HAP-1 (cell line): ENCODE data around the gene ALDH1B1.

Experiments used
- DNase-seq, 2 experiments: peaks; one replicate each; pipeline ENCODE4 v3.0.0-alpha.2; 2016 to 2020; ENCODE audit warnings: low spot score in 2 of 2
- H3K27me3 ChIP-seq: fragments of 250-450 bp; sonication (Bioruptor Pico); 2 replicates; pipeline ENCODE4 v1.5.1; 2020; ENCODE audit warnings: low read depth, mild to moderate bottlenecking, moderate library complexity
- H3K36me3 ChIP-seq: fragments of 250-450 bp; sonication (Bioruptor Pico); replicated peaks from 2 replicates; pipeline ENCODE4 v1.5.1; 2020; ENCODE audit warnings: mild to moderate bottlenecking
- H3K4me1 ChIP-seq: fragments of 250-450 bp; sonication (Bioruptor Pico); 2 replicates; pipeline ENCODE4 v1.5.1; 2020; ENCODE audit warnings: mild to moderate bottlenecking
- H3K4me3 ChIP-seq: fragments of 250-450 bp; sonication (Bioruptor Pico); 2 replicates; pipeline ENCODE4 v1.5.1; 2020; ENCODE audit warnings: mild to moderate bottlenecking, moderate library complexity
- H3K9me3 ChIP-seq: fragments of 250-450 bp; sonication (Bioruptor Pico); 2 replicates; pipeline ENCODE4 v1.5.1; 2020; ENCODE audit warnings: mild to moderate bottlenecking, moderate library complexity
- in situ Hi-C: fragments of 300-500 bp; cut with MboI; formaldehyde crosslinking; loops from 3 replicates; pipeline ENCODE4 v1.14.3; 2020; ENCODE audit warnings: low sequenced_read_pairs, inconsistent platforms, mixed read lengths

Gene ALDH1B1

GRCh38 chr9:38392235-38393127 lies at the start of gene ALDH1B1:
Gene ALDH1B1 (plus strand): TSS chr9:38392702. CDS start chr9:38395749, 3,047 bp downstream.
- in situ Hi-C loops, result no loop called here
- Histone ChIP-seq H3K27me3 (no peaks in the 10 kb centered on the region), H3K4me1 (peaks cover 16% of the 10 kb centered on the region), H3K36me3 (peaks cover 31% of the 10 kb centered on the region), H3K4me3 (peak within 1 kb of the TSS; percentile 87), H3K9me3 (no peaks in the 10 kb centered on the region)
- peak; percentile 90 to 93 for DNase-seq

GRCh38 chr9:38343037-38343436 lies 49.5 kb upstream of the ALDH1B1 start:
- in situ Hi-C loops, result no loop called here
- no peaks in the 10 kb centered on the region for H3K27me3 ChIP-seq
- H3K4me3 ChIP-seq, result no peak overlapping the region
- no peaks in the 10 kb centered on the region for H3K36me3 ChIP-seq
- no peak for DNase-seq
- no peaks in the 10 kb centered on the region for H3K9me3 ChIP-seq
- H3K4me1 ChIP-seq, result no peaks in the 10 kb centered on the region

- Histone ChIP-seq H3K4me1 (no peaks in the 10 kb centered on the region), H3K9me3 (no peaks in the 10 kb centered on the region), H3K4me3 (no peak overlapping the region), H3K27me3 (no peaks in the 10 kb centered on the region), H3K36me3 (no peaks in the 10 kb centered on the region)
- in situ Hi-C loops, result no loop called here
- DNase-seq, result no peak
Measured at GRCh38 chr9:38343552-38343951, 49.0 kb upstream of the ALDH1B1 start.

- no peaks in the 10 kb centered on the region for H3K9me3 ChIP-seq
- peaks cover 7% of the 10 kb centered on the region; the same call in 1 of the 2 replicates for H3K4me1 ChIP-seq
- no peak overlapping the region for H3K4me3 ChIP-seq
- no peaks in the 10 kb centered on the region for H3K36me3 ChIP-seq
- no peaks in the 10 kb centered on the region for H3K27me3 ChIP-seq
- DNase-seq, result no peak
- in situ Hi-C loops, result no loop called here
Measured at GRCh38 chr9:38344566-38345324, 47.8 kb upstream of the ALDH1B1 start.

GRCh38 chr9:38345851-38346755 lies 46.4 kb upstream of the ALDH1B1 start:
- H3K4me1 ChIP-seq, result peaks cover 7% of the 10 kb centered on the region; the same call in 1 of the 2 replicates
- no peak overlapping the region for H3K4me3 ChIP-seq
- H3K36me3 ChIP-seq, result no peaks in the 10 kb centered on the region
- in situ Hi-C loops, result no loop called here
- no peak for DNase-seq
- H3K27me3 ChIP-seq, result no peaks in the 10 kb centered on the region
- no peaks in the 10 kb centered on the region for H3K9me3 ChIP-seq

- DNase-seq, result peak in 1 of 2 experiments; percentile 22
- Histone ChIP-seq H3K36me3 (no peaks in the 10 kb centered on the region), H3K9me3 (no peaks in the 10 kb centered on the region), H3K4me3 (no peak overlapping the region), H3K27me3 (no peaks in the 10 kb centered on the region), H3K4me1 (peaks cover 7% of the 10 kb centered on the region; the same call in 1 of the 2 replicates)
- in situ Hi-C loops, result no loop called here
Measured at GRCh38 chr9:38346811-38347210, 45.7 kb upstream of the ALDH1B1 start.

- in situ Hi-C loops, result no loop called here
- peaks cover 7% of the 10 kb centered on the region; the same call in 1 of the 2 replicates for H3K4me1 ChIP-seq
- no peaks in the 10 kb centered on the region for H3K27me3 ChIP-seq
- no peak overlapping the region for H3K4me3 ChIP-seq
- no peak for DNase-seq
- H3K36me3 ChIP-seq, result no peaks in the 10 kb centered on the region
- H3K9me3 ChIP-seq, result no peaks in the 10 kb centered on the region
Measured at GRCh38 chr9:38347271-38347671, 45.2 kb upstream of the ALDH1B1 start.

- H3K27me3 ChIP-seq, result no peaks in the 10 kb centered on the region
- no peaks in the 10 kb centered on the region for H3K9me3 ChIP-seq
- no peak for DNase-seq
- H3K36me3 ChIP-seq, result no peaks in the 10 kb centered on the region
- peaks cover 7% of the 10 kb centered on the region; the same call in 1 of the 2 replicates for H3K4me1 ChIP-seq
- in situ Hi-C loops, result no loop called here
- no peak overlapping the region for H3K4me3 ChIP-seq
Measured at GRCh38 chr9:38347946-38348345, 44.6 kb upstream of the ALDH1B1 start.

- no peak for DNase-seq
- Histone ChIP-seq H3K9me3 (no peaks in the 10 kb centered on the region), H3K36me3 (no peaks in the 10 kb centered on the region), H3K4me3 (no peak overlapping the region), H3K4me1 (peaks cover 7% of the 10 kb centered on the region; the same call in 1 of the 2 replicates), H3K27me3 (no peaks in the 10 kb centered on the region)
- in situ Hi-C loops, result loop anchor here (25.0 kb wide), 1 partner anchor 863 kb away; the partner anchor contains the start of gene POLR1E
Measured at GRCh38 chr9:38350529-38350928, 42.0 kb upstream of the ALDH1B1 start.

GRCh38 chr9:38352530-38353328 lies 39.8 kb upstream of the ALDH1B1 start:
- Histone ChIP-seq H3K36me3 (no peaks in the 10 kb centered on the region), H3K4me1 (peaks cover 7% of the 10 kb centered on the region; the same call in 1 of the 2 replicates), H3K9me3 (no peaks in the 10 kb centered on the region), H3K27me3 (no peaks in the 10 kb centered on the region), H3K4me3 (no peak overlapping the region)
- in situ Hi-C loops, result loop anchor here (25.0 kb wide), 1 partner anchor 865 kb away; the partner anchor contains the start of gene POLR1E
- DNase-seq, result no peak

- no peaks in the 10 kb centered on the region for H3K36me3 ChIP-seq
- no peaks in the 10 kb centered on the region for H3K4me1 ChIP-seq
- no peak overlapping the region for H3K4me3 ChIP-seq
- no peaks in the 10 kb centered on the region for H3K9me3 ChIP-seq
- in situ Hi-C loops, result loop anchor here (25.0 kb wide), 1 partner anchor 868 kb away; the partner anchor contains the start of gene POLR1E
- DNase-seq, result no peak
- H3K27me3 ChIP-seq, result no peaks in the 10 kb centered on the region
Measured at GRCh38 chr9:38355115-38355514, 37.4 kb upstream of the ALDH1B1 start.

- Histone ChIP-seq H3K27me3 (no peaks in the 10 kb centered on the region), H3K36me3 (no peaks in the 10 kb centered on the region), H3K4me1 (peaks cover 1% of the 10 kb centered on the region), H3K4me3 (no peak overlapping the region), H3K9me3 (no peaks in the 10 kb centered on the region)
- no peak for DNase-seq
- in situ Hi-C loops, result loop anchor here (25.0 kb wide), 1 partner anchor 868 kb away; the partner anchor contains the start of gene POLR1E
Measured at GRCh38 chr9:38355517-38356120, 36.9 kb upstream of the ALDH1B1 start.
